ENCODE results near the gene TMEM63A.
A peak's percentile ranks its signal among the peaks of the same experiment; 100 is the strongest.

The TMEM63A gene

GRCh38 chr1:225866981-225867380 is 15.2 kb downstream of the TMEM63A start:
- no peak for DNase-seq (ENCODE audit: low read depth in 2 of 2)

- DNase-seq (ENCODE audit: low read depth in 2 of 2): peak; percentile 57 to 64
Observed at GRCh38 chr1:225866061-225866837, 15.9 kb downstream of the TMEM63A start.

GRCh38 chr1:225865514-225865913 is 16.7 kb downstream of the TMEM63A start:
- no peak for DNase-seq (ENCODE audit: low read depth in 2 of 2)

- DNase-seq (ENCODE audit: low read depth in 2 of 2): no peak
Observed at GRCh38 chr1:225863167-225863566, 19.0 kb downstream of the TMEM63A start.

GRCh38 chr1:225862581-225862950 is 19.6 kb downstream of the TMEM63A start:
- DNase-seq (ENCODE audit: low read depth in 2 of 2): no peak

- DNase-seq (ENCODE audit: low read depth in 2 of 2): no peak
Observed at GRCh38 chr1:225861834-225862580, 20.2 kb downstream of the TMEM63A start.

GRCh38 chr1:225860876-225861441 is 21.2 kb downstream of the TMEM63A start:
- no peak for DNase-seq (ENCODE audit: low read depth in 2 of 2)

- no peak for DNase-seq (ENCODE audit: low read depth in 2 of 2)
Observed at GRCh38 chr1:225860107-225860506, 22.1 kb downstream of the TMEM63A start.

- no peak for DNase-seq (ENCODE audit: low read depth in 2 of 2)
Observed at GRCh38 chr1:225859151-225859550, 23.0 kb downstream of the TMEM63A start.

GRCh38 chr1:225857256-225857655 is 24.9 kb downstream of the TMEM63A start:
- DNase-seq (ENCODE audit: low read depth in 2 of 2): no peak

- no peak for DNase-seq (ENCODE audit: low read depth in 2 of 2)
Observed at GRCh38 chr1:225855503-225856300, 26.5 kb downstream of the TMEM63A start.

- DNase-seq (ENCODE audit: low read depth in 2 of 2): no peak
Observed at GRCh38 chr1:225853441-225853840, 28.7 kb downstream of the TMEM63A start.

- no peak for DNase-seq (ENCODE audit: low read depth in 2 of 2)
Observed at GRCh38 chr1:225852413-225853124, 29.6 kb downstream of the TMEM63A start.

- no peak for DNase-seq (ENCODE audit: low read depth in 2 of 2)
Observed at GRCh38 chr1:225851805-225852204, 30.4 kb downstream of the TMEM63A start.

GRCh38 chr1:225850370-225850769 is 31.8 kb downstream of the TMEM63A start:
- no peak for DNase-seq (ENCODE audit: low read depth in 2 of 2)

- no peak for DNase-seq (ENCODE audit: low read depth in 2 of 2)
Observed at GRCh38 chr1:225849925-225850324, 32.3 kb downstream of the TMEM63A start.

- no peak for DNase-seq (ENCODE audit: low read depth in 2 of 2)
Observed at GRCh38 chr1:225848030-225848955, 33.9 kb downstream of the TMEM63A start.

- DNase-seq (ENCODE audit: low read depth in 2 of 2): no peak
Observed at GRCh38 chr1:225847610-225848009, 34.6 kb downstream of the TMEM63A start.

GRCh38 chr1:225846331-225847310 is 35.6 kb downstream of the TMEM63A start:
- DNase-seq (ENCODE audit: low read depth in 2 of 2): no peak
